Measurements from ENCODE around the gene SELENOV.

The SELENOV gene

GRCh38 chr19:39539518-39540332 is 24.8 kb downstream of the SELENOV start, which contains the start of gene EID2:
Gene EID2 (minus strand): TSS chr19:39540161. CDS start chr19:39540079, 82 bp downstream.
- in situ Hi-C loops (cut with HindIII; ENCODE audit: low sequenced_read_pairs): no loop called here
- TF ChIP-seq, protein P1, sequence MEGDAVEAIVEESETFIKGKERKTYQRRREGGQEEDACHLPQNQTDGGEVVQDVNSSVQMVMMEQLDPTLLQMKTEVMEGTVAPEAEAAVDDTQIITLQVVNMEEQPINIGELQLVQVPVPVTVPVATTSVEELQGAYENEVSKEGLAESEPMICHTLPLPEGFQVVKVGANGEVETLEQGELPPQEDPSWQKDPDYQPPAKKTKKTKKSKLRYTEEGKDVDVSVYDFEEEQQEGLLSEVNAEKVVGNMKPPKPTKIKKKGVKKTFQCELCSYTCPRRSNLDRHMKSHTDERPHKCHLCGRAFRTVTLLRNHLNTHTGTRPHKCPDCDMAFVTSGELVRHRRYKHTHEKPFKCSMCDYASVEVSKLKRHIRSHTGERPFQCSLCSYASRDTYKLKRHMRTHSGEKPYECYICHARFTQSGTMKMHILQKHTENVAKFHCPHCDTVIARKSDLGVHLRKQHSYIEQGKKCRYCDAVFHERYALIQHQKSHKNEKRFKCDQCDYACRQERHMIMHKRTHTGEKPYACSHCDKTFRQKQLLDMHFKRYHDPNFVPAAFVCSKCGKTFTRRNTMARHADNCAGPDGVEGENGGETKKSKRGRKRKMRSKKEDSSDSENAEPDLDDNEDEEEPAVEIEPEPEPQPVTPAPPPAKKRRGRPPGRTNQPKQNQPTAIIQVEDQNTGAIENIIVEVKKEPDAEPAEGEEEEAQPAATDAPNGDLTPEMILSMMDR (IDR thresholded peaks at IDR 0.05; ENCODE audit: low read depth, low read length, missing control alignments): peak; percentile 82
- peak; percentile 87 for DNase-seq (ENCODE audit: low read depth)
- peak within 1 kb of the TSS; percentile 83 for H3K4me3 ChIP-seq (ENCODE audit: low read depth, low read length)

DNA sequence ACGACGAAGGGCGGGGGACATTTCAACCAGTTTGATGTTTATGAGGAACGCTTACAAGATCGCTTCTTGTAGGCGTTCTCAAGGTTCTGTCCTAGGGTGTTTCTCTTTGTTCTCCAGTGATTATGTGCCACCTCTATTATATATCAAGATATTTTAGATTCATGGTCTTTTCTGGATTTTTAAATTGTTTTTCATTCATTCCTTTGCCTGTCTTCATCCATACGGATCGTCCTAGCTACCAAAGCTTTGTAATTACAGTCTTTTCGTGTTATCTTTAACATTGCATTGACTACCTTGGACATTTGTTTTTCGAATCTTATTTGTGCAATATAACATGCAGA is 25.4 kb downstream of the SELENOV start:
- DNase-seq (ENCODE audit: low read depth): no peak
- TF ChIP-seq, protein P1 (IDR thresholded peaks at IDR 0.05; ENCODE audit: low read depth, low read length, missing control alignments): no peak
- peak overlapping the region; percentile 83 for H3K4me3 ChIP-seq (ENCODE audit: low read depth, low read length)
- in situ Hi-C loops (cut with HindIII; ENCODE audit: low sequenced_read_pairs): no loop called here

- DNase-seq (ENCODE audit: low read depth): no peak
- no peak overlapping the region for H3K4me3 ChIP-seq (ENCODE audit: low read depth, low read length)
- TF ChIP-seq, protein P1 (IDR thresholded peaks at IDR 0.05; ENCODE audit: low read depth, low read length, missing control alignments): no peak
- in situ Hi-C loops (cut with HindIII; ENCODE audit: low sequenced_read_pairs): no loop called here
Measured at GRCh38 chr19:39542206-39542605, 27.3 kb downstream of the SELENOV start.

DNA sequence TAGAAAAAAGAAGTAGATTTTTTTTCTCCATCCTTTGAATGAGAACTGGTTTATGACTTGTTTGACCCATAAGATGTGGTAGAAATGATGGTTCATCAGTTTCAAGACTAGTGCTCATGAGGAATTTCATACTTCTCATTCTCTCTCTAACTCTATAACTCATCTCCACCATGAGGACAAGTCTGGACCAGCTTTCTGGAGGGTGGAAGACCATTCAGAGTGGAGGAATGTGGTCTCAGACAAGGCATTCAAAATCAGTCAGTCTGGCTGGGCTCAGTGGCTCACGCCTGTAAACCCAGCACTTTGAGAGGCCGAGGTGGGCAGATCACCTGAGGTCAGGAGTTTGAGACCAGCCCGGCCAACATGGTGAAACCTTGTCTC is 28.5 kb downstream of the SELENOV start:
- in situ Hi-C loops (cut with HindIII; ENCODE audit: low sequenced_read_pairs): no loop called here
- no peak for DNase-seq (ENCODE audit: low read depth)
- TF ChIP-seq, protein P1 (IDR thresholded peaks at IDR 0.05; ENCODE audit: low read depth, low read length, missing control alignments): no peak
- no peak overlapping the region for H3K4me3 ChIP-seq (ENCODE audit: low read depth, low read length)

GRCh38 chr19:39544226-39544903 is 29.4 kb downstream of the SELENOV start:
- no peak for DNase-seq (ENCODE audit: low read depth)
- in situ Hi-C loops (cut with HindIII; ENCODE audit: low sequenced_read_pairs): no loop called here
- TF ChIP-seq, protein P1 (IDR thresholded peaks at IDR 0.05; ENCODE audit: low read depth, low read length, missing control alignments): no peak
- no peak overlapping the region for H3K4me3 ChIP-seq (ENCODE audit: low read depth, low read length)

DNA sequence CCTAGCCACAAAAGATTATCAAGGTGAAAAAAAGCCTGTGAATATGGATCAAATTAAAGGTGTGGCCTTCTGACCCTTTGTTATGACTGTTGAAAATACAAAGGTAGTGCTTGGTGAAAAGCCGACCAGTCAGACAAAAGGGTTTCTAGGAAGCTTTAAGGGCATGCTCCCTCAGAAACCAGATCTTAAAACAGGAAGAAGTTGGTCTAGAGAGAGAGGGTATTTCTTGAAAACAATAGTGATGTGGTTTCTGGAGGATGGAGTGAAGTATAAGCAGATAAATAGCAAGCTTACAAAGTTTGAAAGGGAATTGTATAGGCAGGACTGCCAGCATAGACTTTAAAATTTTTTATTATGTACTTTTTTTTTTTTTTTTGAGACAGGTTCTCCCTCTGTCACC is 30.0 kb downstream of the SELENOV start:
- TF ChIP-seq, protein P1 (IDR thresholded peaks at IDR 0.05; ENCODE audit: low read depth, low read length, missing control alignments): no peak
- H3K4me3 ChIP-seq (ENCODE audit: low read depth, low read length): no peak overlapping the region
- in situ Hi-C loops (cut with HindIII; ENCODE audit: low sequenced_read_pairs): no loop called here
- DNase-seq (ENCODE audit: low read depth): no peak
